IMR-90 (cell line): ENCODE results near the gene GABBR2. TPM values are rescaled to one million over a fixed set of nuclear protein-coding genes. Genes with fewer than 3 reads are reported as not detected.

Experiments used
- ATAC-seq: fragments of 200-7000 bp; cut with Tn5 transposase; 2 replicates; pipeline ENCODE4 v1.9.1; 2020; ENCODE audit warnings: low read depth, mild to moderate bottlenecking, moderate library complexity
- BruUV-seq: library from RNA; stranded (reverse); fragments of 400-500 nt; replicated peaks from 2 replicates; lab custom pipeline; 2021; lab: Mats Ljungman, UMichigan
- CTCF ChIA-PET: fragments of 300-600 bp; formaldehyde crosslinking; extraction: SDS; loops from one replicate; lab custom pipeline; 2021; ENCODE audit warnings: antibody characterized with exemption; lab: Yijun Ruan, JAX
- POLR2A ChIA-PET: fragments of 300-600 bp; sonication (Branson Sonifier 250); formaldehyde crosslinking; loops from one replicate; lab custom pipeline; 2022; ENCODE audit warnings: antibody characterized with exemption; ENCODE audit not compliant: unreplicated experiment; lab: Charles Lee
- DNase-seq: peaks from one replicate; pipeline ENCODE4 v3.0.0; 2013
- H2AFZ ChIP-seq: replicated peaks from 2 replicates; pipeline ENCODE3; 2013; ENCODE audit warnings: low read length, mild to moderate bottlenecking; ENCODE audit not compliant: poor library complexity
- H2AK5ac ChIP-seq: 2 replicates; pipeline ENCODE4 v1.6.1; 2013; ENCODE audit warnings: low read depth, low read length, inconsistent platforms
- H2AK9ac ChIP-seq: replicated peaks from 2 replicates; pipeline ENCODE3; 2013; ENCODE audit warnings: mild to moderate bottlenecking, low read depth, low read length, moderate library complexity; ENCODE audit not compliant: poor library complexity
- H2BK120ac ChIP-seq: 2 replicates; pipeline ENCODE4 v1.6.1; 2013; ENCODE audit warnings: low read depth, low read length, inconsistent platforms
- H2BK15ac ChIP-seq: 3 replicates; pipeline ENCODE4 v1.6.1; 2013; ENCODE audit warnings: low read depth, low read length, inconsistent platforms
- H2BK20ac ChIP-seq: 2 replicates; pipeline ENCODE4 v1.6.1; 2013; ENCODE audit warnings: low read depth, mild to moderate bottlenecking, inconsistent platforms, low read length, moderate library complexity
- H2BK5ac ChIP-seq: 2 replicates; pipeline ENCODE4 v1.6.1; 2013; ENCODE audit warnings: mild to moderate bottlenecking, low read depth, low read length, inconsistent platforms; ENCODE audit not compliant: poor library complexity, severe bottlenecking
- H3K14ac ChIP-seq: replicated peaks from 2 replicates; pipeline ENCODE4 v1.6.1; 2013; ENCODE audit warnings: low read depth, low read length, inconsistent platforms
- H3K18ac ChIP-seq: 2 replicates; pipeline ENCODE4 v1.6.1; 2013; ENCODE audit warnings: low read depth, low read length, control low read depth
- H3K23ac ChIP-seq: 2 replicates; pipeline ENCODE4 v1.6.1; 2013; ENCODE audit warnings: low read depth, low read length, inconsistent platforms
- H3K27ac ChIP-seq: 2 replicates; pipeline ENCODE4 v1.5.1; 2013; ENCODE audit warnings: mild to moderate bottlenecking, control low read depth, low read length; ENCODE audit not compliant: insufficient read depth
- H3K27me3 ChIP-seq: 2 replicates; pipeline ENCODE4 v1.6.1; 2013; ENCODE audit warnings: low read length; ENCODE audit not compliant: control insufficient read depth, insufficient read depth
- H3K36me3 ChIP-seq: 2 replicates; pipeline ENCODE4 v1.6.1; 2013; ENCODE audit warnings: low read length, mixed read lengths; ENCODE audit not compliant: control insufficient read depth, insufficient read depth
- H3K4ac ChIP-seq: 2 replicates; pipeline ENCODE4 v1.6.1; 2013; ENCODE audit warnings: low read depth, low read length, inconsistent platforms
- H3K4me1 ChIP-seq: 2 replicates; pipeline ENCODE4 v1.6.1; 2013; ENCODE audit warnings: low read length, mixed read lengths; ENCODE audit not compliant: control insufficient read depth, insufficient read depth
- H3K4me2 ChIP-seq: 2 replicates; pipeline ENCODE4 v1.6.1; 2013; ENCODE audit warnings: low read depth, mild to moderate bottlenecking, control low read depth, low read length, moderate library complexity
- H3K4me3 ChIP-seq: 2 replicates; pipeline ENCODE4 v1.5.1; 2013; ENCODE audit warnings: low read depth, mild to moderate bottlenecking, control low read depth, low read length, moderate library complexity; ENCODE audit not compliant: insufficient read depth
- H3K56ac ChIP-seq: 2 replicates; pipeline ENCODE4 v1.6.1; 2013; ENCODE audit warnings: low read length, inconsistent platforms; ENCODE audit not compliant: insufficient read depth; ENCODE audit errors: extremely low read depth
- H3K79me1 ChIP-seq, 2 experiments: 2 replicates each; pipeline ENCODE4 v1.6.1; 2013; ENCODE audit warnings: low read length in 2 of 2, inconsistent platforms in 1 of 2, low read depth in 1 of 2
- H3K9ac ChIP-seq: 2 replicates; pipeline ENCODE4 v1.6.1; 2013; ENCODE audit warnings: low read depth, low read length, control low read depth
- H3K9me1 ChIP-seq: 2 replicates; pipeline ENCODE4 v1.6.1; 2013; ENCODE audit warnings: low read length, inconsistent platforms; ENCODE audit not compliant: insufficient read depth
- H3K9me3 ChIP-seq: 2 replicates; pipeline ENCODE4 v1.6.1; 2013; ENCODE audit warnings: low read length; ENCODE audit not compliant: control insufficient read depth, insufficient read depth
- H4K20me1 ChIP-seq: 2 replicates; pipeline ENCODE4 v1.6.1; 2013; ENCODE audit warnings: low read length, inconsistent platforms; ENCODE audit not compliant: insufficient read depth
- H4K5ac ChIP-seq: 2 replicates; pipeline ENCODE4 v1.6.1; 2013; ENCODE audit warnings: mild to moderate bottlenecking, low read depth, low read length, control low read depth
- H4K8ac ChIP-seq, 2 experiments: 2 replicates each; pipeline ENCODE4 v1.6.1; 2013; ENCODE audit warnings: low read depth in 2 of 2, low read length in 2 of 2, control low read depth in 1 of 2, inconsistent platforms in 1 of 2
- H4K91ac ChIP-seq: 2 replicates; pipeline ENCODE4 v1.6.1; 2013; ENCODE audit warnings: low read depth, low read length, inconsistent platforms; ENCODE audit not compliant: insufficient read depth
- BHLHE40 ChIP-seq: fragments of 150-350 bp; IDR thresholded peaks from 2 replicates; pipeline ENCODE4 v1.6.1; 2016; ENCODE audit warnings: mild to moderate bottlenecking, low read depth, low read length
- CEBPB ChIP-seq: IDR thresholded peaks from 2 replicates; pipeline ENCODE4 v1.6.1; 2012; ENCODE audit warnings: low read depth, low read length, improper control_type of control experiment
- CHD1 ChIP-seq: IDR thresholded peaks from 2 replicates; pipeline ENCODE4 v1.6.1; 2012; ENCODE audit warnings: low read depth, low read length, improper control_type of control experiment
- MXI1 ChIP-seq: IDR thresholded peaks from 2 replicates; pipeline ENCODE4 v1.6.1; 2012; ENCODE audit warnings: low read depth, mild to moderate bottlenecking, low read length, moderate library complexity, borderline replicate concordance
- POLR2A ChIP-seq: IDR thresholded peaks from 2 replicates; pipeline ENCODE4 v1.6.1; 2012; ENCODE audit warnings: mild to moderate bottlenecking, low read depth, low read length
- RAD21 ChIP-seq: IDR thresholded peaks from 2 replicates; pipeline ENCODE4 v1.6.1; 2012; ENCODE audit warnings: low read length, improper control_type of control experiment
- RCOR1 ChIP-seq: IDR thresholded peaks from 2 replicates; pipeline ENCODE4 v1.6.1; 2012; ENCODE audit warnings: mild to moderate bottlenecking, low read length, improper control_type of control experiment; ENCODE audit not compliant: insufficient replicate concordance
- RFX5 ChIP-seq: IDR thresholded peaks from 2 replicates; pipeline ENCODE4 v1.8.0; 2012; ENCODE audit warnings: low read depth, mild to moderate bottlenecking, low read length, moderate library complexity
- SMC3 ChIP-seq: fragments of 150-350 bp; IDR thresholded peaks from 2 replicates; pipeline ENCODE4 v1.6.1; 2016; ENCODE audit warnings: low read depth, mild to moderate bottlenecking, antibody characterized with exemption, low read length, moderate library complexity
- WGBS, 2 experiments: methylation state at CpG; one replicate each; pipeline versions ENCODE4 v1.1.5 to v1.1.7; 2013; ENCODE audit warnings: missing lambda C conversion rate in 2 of 2; ENCODE audit not compliant: insufficient read length in 1 of 2; ENCODE audit errors: extremely low coverage in 2 of 2; 5-methylcytosine and 5-hydroxymethylcytosine counted together
- dilution Hi-C: fragments of 300-500 bp; cut with HindIII; formaldehyde crosslinking; loops from one replicate; pipeline ENCODE4 v1.14.3; 2018; ENCODE audit warnings: low sequenced_read_pairs; ENCODE audit not compliant: unreplicated experiment
- in situ Hi-C: fragments of 300-500 bp; cut with MboI; formaldehyde crosslinking; loops from 3 replicates; pipeline ENCODE4 v1.14.3; 2019; ENCODE audit warnings: low sequenced_read_pairs, inconsistent platforms, mixed read lengths
- intact Hi-C: fragments of 100-400 bp; cut with micrococcal nuclease; formaldehyde crosslinking; loops from 2 replicates; pipeline ENCODE4 v1.10.0; 2022
- polyA plus RNA-seq, 3 experiments: library from polyadenylated mRNA; depleted of rRNA; stranded (reverse); fragments of >200 nt; gene quantifications; 2 replicates each; pipeline ENCODE4 v1.2.3, GENCODE V29; 2012; ENCODE audit warnings: low replicate concordance in 1 of 3
- total RNA-seq: library from RNA; depleted of rRNA; stranded (reverse); fragments of >200 nt; gene quantifications from 2 replicates; pipeline ENCODE4 v1.2.3, GENCODE V29; 2012
- TF ChIP-seq, protein P1 (sequence below): fragments of 150-350 bp; IDR thresholded peaks from 2 replicates; pipeline ENCODE4 v1.6.1; 2017; ENCODE audit warnings: mild to moderate bottlenecking, antibody characterized with exemption, low read length, low read depth
- TF ChIP-seq, protein P2 (sequence below): fragments of 150-350 bp; IDR thresholded peaks from 2 replicates; pipeline ENCODE4 v1.6.1; 2016; ENCODE audit warnings: low read depth, mild to moderate bottlenecking, low read length, moderate library complexity, borderline replicate concordance

The GABBR2 gene
- total and polyA plus RNA-seq, 2 of the 4 experiments (the other 2 are of a cell fraction): 14.2 to 20.3 TPM

DNA sequence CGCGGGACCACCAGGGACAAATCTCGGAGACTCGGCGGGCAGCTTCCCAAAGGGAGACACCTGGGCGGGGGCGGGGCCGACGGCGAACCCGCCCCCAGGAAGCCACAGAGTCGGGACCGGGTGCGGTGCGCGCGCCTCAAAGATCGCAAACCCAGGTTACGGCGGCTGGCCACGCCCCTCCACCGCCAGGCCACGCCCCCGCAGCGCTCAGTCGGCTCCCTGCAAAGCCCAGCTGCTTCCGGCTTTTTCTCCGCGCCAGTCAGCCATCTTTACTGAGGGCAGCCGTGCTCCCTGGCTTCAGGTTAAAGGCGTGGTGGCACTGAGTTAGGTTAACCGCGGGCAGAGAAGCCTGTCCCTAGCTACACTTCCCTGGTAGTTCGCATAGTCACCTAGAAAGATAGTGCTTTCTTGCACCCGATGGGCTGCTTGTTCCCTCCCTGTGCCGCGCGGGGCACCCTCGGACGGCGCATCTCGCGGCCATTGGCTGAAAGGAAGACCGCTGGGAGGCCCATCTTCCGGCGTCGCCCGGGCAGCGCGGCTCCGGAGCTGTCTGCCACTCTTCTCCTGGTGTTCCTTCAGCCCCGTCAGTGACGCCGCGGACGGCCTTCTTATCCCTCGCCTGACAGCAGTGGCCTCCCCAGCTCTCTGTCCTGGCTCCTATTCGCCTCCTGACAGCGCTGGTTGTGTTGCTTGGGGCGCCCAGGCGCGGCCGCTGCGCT, 453.0 kb downstream of the GABBR2 start, which contains the start of gene TBC1D2 (continued):
- TF ChIP-seq, protein P1, sequence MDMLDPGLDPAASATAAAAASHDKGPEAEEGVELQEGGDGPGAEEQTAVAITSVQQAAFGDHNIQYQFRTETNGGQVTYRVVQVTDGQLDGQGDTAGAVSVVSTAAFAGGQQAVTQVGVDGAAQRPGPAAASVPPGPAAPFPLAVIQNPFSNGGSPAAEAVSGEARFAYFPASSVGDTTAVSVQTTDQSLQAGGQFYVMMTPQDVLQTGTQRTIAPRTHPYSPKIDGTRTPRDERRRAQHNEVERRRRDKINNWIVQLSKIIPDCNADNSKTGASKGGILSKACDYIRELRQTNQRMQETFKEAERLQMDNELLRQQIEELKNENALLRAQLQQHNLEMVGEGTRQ: no peak
- TF ChIP-seq CEBPB: no peak

DNA sequence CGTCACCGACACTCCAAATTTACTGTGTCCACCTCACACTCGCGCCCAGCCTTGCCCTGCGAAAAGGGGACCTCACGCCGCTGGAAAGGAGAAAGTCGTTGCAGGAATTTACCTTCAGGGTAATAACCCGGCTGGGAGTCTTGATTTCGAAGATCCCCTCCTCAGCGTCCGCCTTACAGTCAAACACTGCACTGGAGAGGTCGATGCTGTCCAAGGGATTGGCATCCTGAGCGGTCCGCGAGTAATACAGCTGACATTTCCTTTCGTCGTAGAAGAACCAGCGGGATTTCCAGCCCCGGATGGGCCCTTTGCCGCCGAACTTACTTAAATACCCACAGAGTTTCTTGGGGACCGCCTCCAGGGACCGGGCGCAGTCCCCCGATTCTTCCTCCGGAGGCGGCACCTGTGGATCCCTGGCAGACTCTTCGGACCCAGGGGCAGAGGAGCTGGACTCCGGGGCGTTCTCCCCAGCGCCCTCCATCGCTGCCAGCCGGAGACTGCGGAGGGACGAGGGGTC, 453.6 kb downstream of the GABBR2 start:
- DNase-seq: peak; percentile 61
- peak overlapping the region; percentile 87 for H3K4me2 ChIP-seq
- no peaks in the 10 kb centered on the region for H3K27me3 ChIP-seq
- peak overlapping the region; percentile 96 for H3K14ac ChIP-seq
- peak overlapping the region; percentile 38 for H3K27ac ChIP-seq
- WGBS, 2 experiments: 2% methylated on average over 12 of the region's 36 CpGs; no CpG with 5 or more reads in 1 of the 2 experiments
- H4K8ac ChIP-seq: peak overlapping the region; percentile 15 to 84; a peak in 3 of 4 replicates
- H3K23ac ChIP-seq: peak overlapping the region; percentile 66
- ChIA-PET POLR2A (interaction anchor here (0.5 to 1.8 kb wide), 2 partner anchors 20 to 352 kb away, joined by 3 to 8 read pairs; no protein-coding TSS in a partner anchor), CTCF (interaction anchor here (0.5 to 0.6 kb wide), 2 partner anchors 203 to 870 kb away, joined by 3 to 4 read pairs; no protein-coding TSS in a partner anchor)
- H3K9me3 ChIP-seq: no peaks in the 10 kb centered on the region
- peaks cover 29% of the 10 kb centered on the region for H3K9me1 ChIP-seq
- H4K5ac ChIP-seq: peak overlapping the region; percentile 1; the same call in 1 of the 2 replicates
- peak overlapping the region; percentile 48; the same call in 1 of the 2 replicates for H2BK20ac ChIP-seq
- peaks cover 25% of the 10 kb centered on the region for H3K4me1 ChIP-seq
- peak overlapping the region; percentile 72 for H3K4me3 ChIP-seq
- in situ Hi-C loops (no loop called here), dilution Hi-C loops (no loop called here), intact Hi-C loops (loop anchor here (2.0 kb wide), 2 partner anchors 32 to 332 kb away; partner anchors contain the start of gene TRMO)
- peak overlapping the region; percentile 80; the same call in 1 of the 2 replicates for H3K56ac ChIP-seq
- H3K36me3 ChIP-seq: peaks cover 7% of the 10 kb centered on the region; the same call in 1 of the 2 replicates
- peak overlapping the region; percentile 55 for H2AK5ac ChIP-seq
- H3K79me1 ChIP-seq: peaks cover 30 to 54% of the 10 kb centered on the region in 2 experiments
- peak overlapping the region; percentile 68 for H3K9ac ChIP-seq
- peak; percentile 27 for ATAC-seq
- peak overlapping the region; percentile 81 for H2BK5ac ChIP-seq
- peak overlapping the region; percentile 96 for H2AFZ ChIP-seq
- H2BK15ac ChIP-seq: peak overlapping the region; percentile 85; the same call in 2 of the 3 replicates
- no peaks in the 10 kb centered on the region for H4K20me1 ChIP-seq
- H2AK9ac ChIP-seq: peak overlapping the region; percentile 98
- TSS peak; percentile 71 for BruUV-seq
- H2BK120ac ChIP-seq: peak overlapping the region; percentile 77
- peak overlapping the region; percentile 25 for H3K18ac ChIP-seq
- H4K91ac ChIP-seq: peak overlapping the region; percentile 67
- H3K4ac ChIP-seq: peak overlapping the region; percentile 87
- TF ChIP-seq CHD1 (no peak), BHLHE40 (no peak), RCOR1 (no peak), MXI1 (no peak), CEBPB (no peak), POLR2A (no peak), RFX5 (no peak), RAD21 (no peak), SMC3 (no peak)
- TF ChIP-seq, protein P2, sequence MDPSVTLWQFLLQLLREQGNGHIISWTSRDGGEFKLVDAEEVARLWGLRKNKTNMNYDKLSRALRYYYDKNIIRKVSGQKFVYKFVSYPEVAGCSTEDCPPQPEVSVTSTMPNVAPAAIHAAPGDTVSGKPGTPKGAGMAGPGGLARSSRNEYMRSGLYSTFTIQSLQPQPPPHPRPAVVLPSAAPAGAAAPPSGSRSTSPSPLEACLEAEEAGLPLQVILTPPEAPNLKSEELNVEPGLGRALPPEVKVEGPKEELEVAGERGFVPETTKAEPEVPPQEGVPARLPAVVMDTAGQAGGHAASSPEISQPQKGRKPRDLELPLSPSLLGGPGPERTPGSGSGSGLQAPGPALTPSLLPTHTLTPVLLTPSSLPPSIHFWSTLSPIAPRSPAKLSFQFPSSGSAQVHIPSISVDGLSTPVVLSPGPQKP: no peak
